ENCODE results near the gene TPMT.

DNA sequence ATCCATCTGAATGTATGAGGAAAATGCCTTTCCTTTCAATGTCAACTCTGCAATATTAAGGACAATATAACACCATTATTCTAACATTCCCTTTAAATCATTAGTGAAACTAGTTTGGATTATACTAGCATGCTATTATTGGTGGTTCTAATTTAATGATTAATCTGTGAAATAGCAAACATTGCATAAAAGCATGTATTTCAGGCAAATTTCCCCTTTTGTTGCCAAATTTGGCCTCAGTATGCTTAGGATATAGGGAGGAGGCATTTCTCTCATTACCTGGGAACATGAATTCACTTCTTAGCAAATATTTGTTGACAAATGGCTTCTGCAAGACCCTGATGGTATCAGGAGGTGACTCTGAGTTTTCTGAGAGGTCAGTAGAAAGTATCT, 1.6 kb downstream of the TPMT start:
- TF ChIP-seq PHF8 (IDR thresholded peaks at IDR 0.05; ENCODE audit: borderline replicate concordance, low read depth), result no peak
- no peak for TF ChIP-seq MAZ (IDR thresholded peaks at IDR 0.05; ENCODE audit: borderline replicate concordance, low read depth, low read length)
- TF ChIP-seq, protein P1, sequence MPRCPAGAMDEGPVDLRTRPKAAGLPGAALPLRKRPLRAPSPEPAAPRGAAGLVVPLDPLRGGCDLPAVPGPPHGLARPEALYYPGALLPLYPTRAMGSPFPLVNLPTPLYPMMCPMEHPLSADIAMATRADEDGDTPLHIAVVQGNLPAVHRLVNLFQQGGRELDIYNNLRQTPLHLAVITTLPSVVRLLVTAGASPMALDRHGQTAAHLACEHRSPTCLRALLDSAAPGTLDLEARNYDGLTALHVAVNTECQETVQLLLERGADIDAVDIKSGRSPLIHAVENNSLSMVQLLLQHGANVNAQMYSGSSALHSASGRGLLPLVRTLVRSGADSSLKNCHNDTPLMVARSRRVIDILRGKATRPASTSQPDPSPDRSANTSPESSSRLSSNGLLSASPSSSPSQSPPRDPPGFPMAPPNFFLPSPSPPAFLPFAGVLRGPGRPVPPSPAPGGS (IDR thresholded peaks at IDR 0.05), result no peak
- no peak for TF ChIP-seq ELK1 (IDR thresholded peaks at IDR 0.05; ENCODE audit: low read depth, low read length)
- no peak for TF ChIP-seq MAFK (IDR thresholded peaks at IDR 0.05; ENCODE audit: partially characterized antibody)
- no peak for TF ChIP-seq CTCF (IDR thresholded peaks at IDR 0.05)
- TF ChIP-seq RFX5 (IDR thresholded peaks at IDR 0.05), result no peak
- TF ChIP-seq POLR2A (IDR thresholded peaks at IDR 0.05; ENCODE audit: low read length), result no peak
- no peak for TF ChIP-seq RAD21 (conservative IDR thresholded peaks at IDR 0.05 in 1 of 2, IDR thresholded peaks at IDR 0.05 in 1 of 2)
- TF ChIP-seq ZNF302 (CRISPR knock-in tag; IDR thresholded peaks at IDR 0.05), result no peak
- TF ChIP-seq REST (IDR thresholded peaks at IDR 0.05), result no peak
- TF ChIP-seq ESRRA (IDR thresholded peaks at IDR 0.05; ENCODE audit: borderline replicate concordance, low read length), result no peak
- no peak for TF ChIP-seq HDAC2 (IDR thresholded peaks at IDR 0.05)
- no peak for TF ChIP-seq RCOR1 (IDR thresholded peaks at IDR 0.05; ENCODE audit: low read depth, low read length)

Data from A549 (cell line).